WTC11 (cell line): ENCODE results near the gene NHERF1. TPM values are rescaled to one million over a fixed set of nuclear protein-coding genes. Genes with fewer than 3 reads are reported as not detected.

ENCODE experiments used
- ATF2 ChIP-seq: sonication (generic); formaldehyde crosslinking; IDR thresholded peaks from 2 replicates; pipeline ENCODE4 v1.8.1; 2022; ENCODE audit warnings: low read depth, missing genetic modification reagents, borderline replicate concordance
- ATF3 ChIP-seq: sonication (generic); formaldehyde crosslinking; conservative IDR thresholded peaks from 2 replicates; pipeline ENCODE4 v1.8.1; 2022; ENCODE audit warnings: mild to moderate bottlenecking, missing genetic modification reagents
- ERG ChIP-seq: fragments of 250-450 bp; sonication (Bioruptor Pico); IDR thresholded peaks from 2 replicates; pipeline ENCODE4 v1.8.0; 2021; ENCODE audit warnings: mild to moderate bottlenecking
- GABPB1 ChIP-seq: sonication (generic); formaldehyde crosslinking; IDR thresholded peaks from 2 replicates; pipeline ENCODE4 v1.8.1; 2023; ENCODE audit warnings: mild to moderate bottlenecking, missing genetic modification reagents
- HMGA2 ChIP-seq: fragments of 250-450 bp; sonication (Bioruptor Pico); IDR thresholded peaks from 2 replicates; pipeline ENCODE4 v1.4.0; 2021; ENCODE audit warnings: mild to moderate bottlenecking, moderate library complexity
- IRF1 ChIP-seq: sonication (generic); formaldehyde crosslinking; IDR thresholded peaks from 2 replicates; pipeline ENCODE4 v1.8.0; 2023; ENCODE audit warnings: missing genetic modification reagents
- PRDM15 ChIP-seq: sonication (generic); formaldehyde crosslinking; IDR thresholded peaks from 2 replicates; pipeline ENCODE4 v1.8.0; 2022; ENCODE audit warnings: missing genetic modification reagents
- PREB ChIP-seq: sonication (generic); formaldehyde crosslinking; IDR thresholded peaks from 2 replicates; pipeline ENCODE4 v1.8.1; 2022; ENCODE audit warnings: mild to moderate bottlenecking, missing genetic modification reagents, moderate library complexity, borderline replicate concordance
- SP1 ChIP-seq: sonication (generic); formaldehyde crosslinking; conservative IDR thresholded peaks from 2 replicates; pipeline ENCODE4 v1.8.1; 2022; ENCODE audit warnings: missing genetic modification reagents
- STAT6 ChIP-seq: sonication (generic); formaldehyde crosslinking; conservative IDR thresholded peaks from 2 replicates; pipeline ENCODE4 v1.8.1; 2023; ENCODE audit warnings: mild to moderate bottlenecking, low read depth, missing genetic modification reagents, moderate library complexity
- TEAD1 ChIP-seq: sonication (generic); formaldehyde crosslinking; IDR thresholded peaks from 2 replicates; pipeline ENCODE4 v1.8.0; 2022; ENCODE audit warnings: mild to moderate bottlenecking, missing genetic modification reagents
- TP53 ChIP-seq: sonication (generic); formaldehyde crosslinking; IDR thresholded peaks from 2 replicates; pipeline ENCODE4 v1.8.1; 2023; ENCODE audit warnings: mild to moderate bottlenecking, missing genetic modification reagents
- ZMAT4 ChIP-seq: fragments of 250-450 bp; sonication (Bioruptor Pico); IDR thresholded peaks from 2 replicates; pipeline ENCODE4 v1.9.0; 2021; ENCODE audit warnings: mild to moderate bottlenecking
- ZNF317 ChIP-seq: sonication (generic); formaldehyde crosslinking; IDR thresholded peaks from 2 replicates; pipeline ENCODE4 v1.8.1; 2023; ENCODE audit warnings: low read depth, mild to moderate bottlenecking, moderate library complexity, missing genetic modification reagents, borderline replicate concordance
- total RNA-seq: library from RNA; stranded (reverse); gene quantifications from 3 replicates; pipeline ENCODE4 v1.2.3, GENCODE V29; 2021

Gene NHERF1
- total RNA-seq, 1 experiment from 2014 or later = 111 TPM

- TF ChIP-seq ATF2 (CRISPR knock-in tag) (no peak), ERG (no peak), HMGA2 (CRISPR knock-in tag) (no peak), STAT6 (CRISPR knock-in tag) (no peak), ATF3 (0 out of 2 replicates have a peak, but pooled peaks have one; percentile 24), TP53 (CRISPR knock-in tag) (no peak), ZNF317 (peak; percentile 43; the same call in 1 of the 2 replicates), SP1 (CRISPR knock-in tag) (peak; percentile 66), PREB (CRISPR knock-in tag) (0 out of 2 replicates have a peak, but pooled peaks have one; percentile 26), TEAD1 (0 out of 2 replicates have a peak, but pooled peaks have one; percentile 77), IRF1 (CRISPR knock-in tag) (peak; percentile 33; the same call in 1 of the 2 replicates), PRDM15 (CRISPR knock-in tag) (peak; percentile 8; the same call in 1 of the 2 replicates), GABPB1 (peak; percentile 76), ZMAT4 (0 out of 2 replicates have a peak, but pooled peaks have one; percentile 42)
- TF ChIP-seq, all 79 proteins: peak for 17
Measured at GRCh38 chr17:74748529-74749278, at the start of gene NHERF1 (continued).
